B cell (primary cell): ENCODE measurements around the gene NPPA. TPM values are rescaled to one million over a fixed set of nuclear protein-coding genes. Genes with fewer than 3 reads are reported as not detected.

Source experiments
- ATAC-seq: fragments of 200-7000 bp; cut with Tn5 transposase; one replicate; pipeline ENCODE4 v1.10.0; 2021; ENCODE audit warnings: low read depth, mild to moderate bottlenecking, moderate number of reproducible peaks, moderate library complexity
- CTCF ChIA-PET: fragments of 350-600 bp; sonication (Branson Sonifier 250); formaldehyde crosslinking; loops from one replicate; lab custom pipeline; 2021; ENCODE audit warnings: antibody characterized with exemption, inconsistent platforms; lab: Charles Lee
- POLR2A ChIA-PET: fragments of 350-600 bp; sonication (Branson Sonifier 250); formaldehyde crosslinking; loops from one replicate; lab custom pipeline; 2021; ENCODE audit warnings: antibody characterized with exemption; lab: Charles Lee
- DNase-seq: peaks from one replicate; pipeline ENCODE4 v3.0.0; 2013
- H2AFZ ChIP-seq: 2 replicates; pipeline ENCODE4 v1.6.1; 2012; ENCODE audit warnings: mild to moderate bottlenecking, low read depth, low read length; ENCODE audit not compliant: insufficient read depth, poor library complexity, severe bottlenecking
- H3K27ac ChIP-seq, 2 donors: 1 replicate in 1 of 2; 2 replicates in 1 of 2; pipeline ENCODE4 v1.5.1; 2012 to 2013; ENCODE audit warnings: low read length in 2 of 2, mild to moderate bottlenecking in 2 of 2, moderate library complexity in 1 of 2
- H3K27me3 ChIP-seq, 4 experiments: fragments of 200-600 bp in 1 of 4; sonication (generic) in 1 of 4; replicated peaks in 1 of 4; 1 replicate in 2 of 4; 2 replicates in 2 of 4; pipeline versions ENCODE4 v1.6.1 to v1.7.0; 2013 to 2016; ENCODE audit warnings: low read length in 3 of 4, mild to moderate bottlenecking in 2 of 4, mixed read lengths in 1 of 4, moderate library complexity in 1 of 4; ENCODE audit not compliant: insufficient read depth in 4 of 4, control insufficient read depth in 3 of 4; ENCODE audit errors: control extremely low read depth in 1 of 4
- H3K36me3 ChIP-seq, 2 experiments: replicated peaks in 1 of 2; 1 replicate in 1 of 2; 2 replicates in 1 of 2; pipeline versions ENCODE4 v1.6.1 to v1.7.1; 2013; ENCODE audit warnings: low read length in 1 of 2; ENCODE audit not compliant: insufficient read depth in 2 of 2, control insufficient read depth in 1 of 2; ENCODE audit errors: control extremely low read depth in 1 of 2, extremely low read depth in 1 of 2
- H3K4me1 ChIP-seq, 2 donors: fragments of 200-600 bp in 1 of 2; sonication (generic) in 1 of 2; 1 replicate in 1 of 2; 2 replicates in 1 of 2; pipeline versions ENCODE4 v1.5.1 to v1.6.1; 2013 to 2017; ENCODE audit warnings: low read length in 2 of 2; ENCODE audit not compliant: control insufficient read depth in 2 of 2, insufficient read depth in 2 of 2
- H3K4me2 ChIP-seq: replicated peaks from 2 replicates; pipeline ENCODE3; 2012; ENCODE audit warnings: mild to moderate bottlenecking, low read depth, low read length; ENCODE audit not compliant: poor library complexity, severe bottlenecking
- H3K4me3 ChIP-seq, 5 experiments: fragments of 200-600 bp in 1 of 5; sonication (generic) in 1 of 5; 1 replicate in 3 of 5; 2 replicates in 2 of 5; pipeline versions ENCODE4 v1.5.1 to v1.7.0; 2011 to 2016; ENCODE audit warnings: low read length in 4 of 5, mild to moderate bottlenecking in 4 of 5, low read depth in 2 of 5, control low read depth in 1 of 5, moderate library complexity in 1 of 5; ENCODE audit not compliant: insufficient read depth in 1 of 5; ENCODE audit errors: control extremely low read depth in 1 of 5, extremely low read depth in 1 of 5
- H3K79me2 ChIP-seq: fragments of 200-600 bp; sonication (generic); one replicate; pipeline ENCODE4 v1.6.0; 2016; ENCODE audit warnings: low read length; ENCODE audit not compliant: control insufficient read depth, insufficient read depth
- H3K9ac ChIP-seq: fragments of 200-600 bp; sonication (generic); 2 replicates; pipeline ENCODE4 v1.6.1; 2017; ENCODE audit warnings: mild to moderate bottlenecking, low read length, moderate library complexity
- H3K9me3 ChIP-seq, 3 donors: one replicate each; pipeline versions ENCODE4 v1.6.1 to v1.7.1; 2013; ENCODE audit warnings: low read length in 2 of 3; ENCODE audit not compliant: control insufficient read depth in 2 of 3, insufficient read depth in 1 of 3; ENCODE audit errors: control extremely low read depth in 1 of 3
- H4K20me1 ChIP-seq: 2 replicates; pipeline ENCODE4 v1.6.0; 2012; ENCODE audit warnings: mild to moderate bottlenecking, low read length; ENCODE audit not compliant: insufficient read depth, control insufficient read depth, poor library complexity, severe bottlenecking
- H3K27ac Mint-ChIP-seq: one replicate; pipeline ENCODE4 v1.8.0; 2021; ENCODE audit warnings: mixed read lengths
- H3K27me3 Mint-ChIP-seq: one replicate; pipeline ENCODE4 v1.8.0; 2021; ENCODE audit warnings: mixed read lengths
- H3K4me1 Mint-ChIP-seq: one replicate; pipeline ENCODE4 v1.8.0; 2021; ENCODE audit warnings: mixed read lengths
- H3K4me3 Mint-ChIP-seq: one replicate; pipeline ENCODE4 v1.8.0; 2021; ENCODE audit warnings: mixed read lengths
- H3K9me3 Mint-ChIP-seq: one replicate; pipeline ENCODE4 v1.8.0; 2022; ENCODE audit warnings: mixed read lengths; ENCODE audit not compliant: insufficient read depth
- CTCF ChIP-seq: fragments of 200-600 bp; IDR thresholded peaks from one replicate; pipeline ENCODE4 v1.8.0; 2022; ENCODE audit warnings: antibody characterized with exemption, mild to moderate bottlenecking
- EZH2 ChIP-seq: IDR thresholded peaks from 2 replicates; pipeline ENCODE4 v1.6.1; 2012; ENCODE audit warnings: borderline replicate concordance, low read depth, mild to moderate bottlenecking, moderate library complexity, low read length; ENCODE audit not compliant: insufficient read depth, poor library complexity, severe bottlenecking
- WGBS: methylation state at CpG from one replicate; pipeline ENCODE4 v1.1.5; 2013; ENCODE audit warnings: missing lambda C conversion rate; ENCODE audit not compliant: insufficient coverage; 5-methylcytosine and 5-hydroxymethylcytosine counted together
- intact Hi-C: fragments of 100-400 bp; cut with micrococcal nuclease; formaldehyde crosslinking; loops from one replicate; pipeline ENCODE4 v1.10.0; 2022
- polyA plus RNA-seq: library from polyadenylated mRNA; depleted of rRNA; stranded (reverse); fragments of >200 nt; gene quantifications from 2 replicates; pipeline ENCODE4 v1.2.3, GENCODE V29; 2012
- total RNA-seq, 2 donors: library from RNA; stranded (reverse); fragments of 120-200 nt in 1 of 2; gene quantifications; 1 replicate in 1 of 2; 2 replicates in 1 of 2; pipeline versions ENCODE4 v1.2.3 to v1.2.4, GENCODE V29; 2013 to 2022

The NPPA gene
- total and polyA plus RNA-seq, 2 donors (not counting 1 experiment from before 2014, with no cell fraction given): not detected

GRCh38 chr1:11837767-11838348 is 9.7 kb downstream of the NPPA start:
- no peak for DNase-seq
- Histone ChIP-seq H3K36me3 (peaks cover 0 to 91% of the 10 kb centered on the region in 2 experiments), H2AFZ (no peak overlapping the region), H3K27me3 (no peaks in the 10 kb centered on the region), H4K20me1 (peaks cover 27% of the 10 kb centered on the region), H3K4me1 (peaks cover 14 to 20% of the 10 kb centered on the region in 2 donors), H3K9me3 (no peaks in the 10 kb centered on the region), H3K4me3 (no peak overlapping the region), H3K27ac (no peak overlapping the region), H3K79me2 (peaks cover 3% of the 10 kb centered on the region), H3K9ac (no peak overlapping the region), H3K4me2 (no peak overlapping the region)
- WGBS: 97% methylated on average over 9 of the region's 11 CpGs
- TF ChIP-seq EZH2 (no peak), CTCF (no peak)
- Mint-ChIP-seq H3K27me3 (no peaks in the 10 kb centered on the region), H3K4me1 (peaks cover 23% of the 10 kb centered on the region), H3K27ac (no peak overlapping the region), H3K9me3 (no peaks in the 10 kb centered on the region), H3K4me3 (no peak overlapping the region)
- intact Hi-C loops: loop anchor here (1.0 kb wide), 2 partner anchors 56 to 69 kb away; no protein-coding TSS in a partner anchor
- POLR2A ChIA-PET: interaction anchor here (0.7 kb wide), 1 partner anchor 70 kb away, joined by 6 read pairs; no protein-coding TSS in a partner anchor
- CTCF ChIA-PET: interaction anchor here (0.6 to 5.0 kb wide), 22 partner anchors 10 to 213 kb away, joined by 3 to 36 read pairs (median 4); partner anchors contain the start of gene NPPA
- no peak for ATAC-seq
